Stimulated activated naive CD8-positive, alpha-beta T cell treated with anti-CD3 and anti-CD28 coated beads, Interleukin-15, Interleukin-2, amounts not matched to agents 100 U/mL and 50 U/mL, for 24 hours (primary cell): Measurements from ENCODE around the gene SUSD6.

Source experiments
- ATAC-seq: fragments of 150-1000 bp; cut with Tn5 transposase; one replicate; pipeline ENCODE4 v1.10.0; 2021
- DNase-seq: peaks from one replicate; pipeline ENCODE4 v3.0.0; 2021

Gene SUSD6

DNA sequence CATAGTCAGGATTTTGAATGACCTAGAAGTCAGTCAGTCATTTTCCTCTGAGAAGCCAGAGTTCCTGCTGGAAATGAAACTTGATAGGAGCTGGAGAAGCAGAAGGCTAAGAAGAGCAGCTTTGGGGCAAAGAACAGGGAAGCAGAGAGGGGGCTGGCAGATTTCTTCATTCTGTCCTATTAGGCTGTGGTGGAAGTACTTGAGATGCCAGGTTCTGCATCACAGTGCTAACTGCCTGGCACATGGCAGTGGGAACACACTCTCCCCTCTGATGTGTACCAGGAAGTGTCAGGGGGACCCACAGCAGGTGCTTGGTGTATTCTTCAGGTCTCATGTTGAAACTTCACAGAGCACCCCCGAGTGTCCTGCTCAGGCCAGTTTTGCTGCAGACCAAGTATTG lies 61.0 kb downstream of the SUSD6 start:
- ATAC-seq (no peak), DNase-seq (no peak)

DNA sequence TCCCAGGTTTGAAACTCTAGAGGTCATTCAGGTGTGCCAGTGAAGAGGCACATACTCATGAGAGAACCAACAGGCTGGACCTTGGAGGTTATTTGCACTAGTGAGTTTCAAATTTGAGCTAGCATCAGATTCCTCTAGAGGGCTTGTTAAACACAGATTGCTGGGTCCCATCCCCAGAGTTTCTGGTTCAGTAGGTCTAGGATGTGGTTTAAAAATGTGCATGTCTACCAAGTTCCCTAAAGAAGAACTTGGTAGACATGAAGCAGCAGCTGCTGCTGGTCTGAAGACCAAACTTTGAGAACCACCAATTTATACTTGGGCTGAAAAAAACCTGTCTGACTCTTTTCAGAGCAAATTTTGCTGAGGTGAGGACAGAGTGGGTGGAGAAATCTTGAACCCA lies 61.7 kb downstream of the SUSD6 start:
- DNase-seq (no peak), ATAC-seq (no peak)

DNA sequence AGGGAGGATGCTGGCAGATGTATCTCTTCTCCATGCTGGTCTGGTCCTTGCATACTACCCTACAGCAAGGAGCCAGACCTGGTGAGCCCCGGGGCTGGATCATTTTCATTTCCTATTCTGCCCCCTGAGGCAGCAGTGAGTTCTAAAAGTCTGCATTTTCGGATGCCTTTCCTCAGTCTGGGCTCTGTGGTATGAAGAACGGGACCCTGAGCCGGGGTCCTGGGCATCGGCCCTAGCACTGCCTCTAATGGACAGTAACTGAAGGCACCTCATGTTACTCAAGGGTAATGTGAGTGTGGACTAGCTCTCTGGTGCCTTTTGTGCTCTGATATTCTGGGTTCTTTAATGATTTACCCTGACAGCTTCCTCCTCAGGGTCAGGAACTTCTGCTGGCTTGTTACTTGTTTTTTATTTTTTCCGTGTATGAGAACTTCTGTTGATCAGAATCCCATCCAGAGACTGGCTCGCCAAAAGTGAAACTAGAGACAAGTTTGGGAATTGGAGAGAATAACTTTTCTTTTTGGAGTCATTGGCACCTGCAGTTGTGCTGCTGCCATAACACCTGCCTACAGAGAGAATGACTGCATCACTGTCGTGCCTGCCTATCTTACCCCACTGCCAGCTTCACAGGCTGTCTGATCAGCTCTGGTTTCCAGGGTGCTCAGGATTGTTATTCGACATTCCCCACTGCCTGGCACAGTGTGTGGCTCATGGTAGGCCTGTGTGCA lies 62.3 kb downstream of the SUSD6 start:
- DNase-seq (no peak), ATAC-seq (no peak)

DNA sequence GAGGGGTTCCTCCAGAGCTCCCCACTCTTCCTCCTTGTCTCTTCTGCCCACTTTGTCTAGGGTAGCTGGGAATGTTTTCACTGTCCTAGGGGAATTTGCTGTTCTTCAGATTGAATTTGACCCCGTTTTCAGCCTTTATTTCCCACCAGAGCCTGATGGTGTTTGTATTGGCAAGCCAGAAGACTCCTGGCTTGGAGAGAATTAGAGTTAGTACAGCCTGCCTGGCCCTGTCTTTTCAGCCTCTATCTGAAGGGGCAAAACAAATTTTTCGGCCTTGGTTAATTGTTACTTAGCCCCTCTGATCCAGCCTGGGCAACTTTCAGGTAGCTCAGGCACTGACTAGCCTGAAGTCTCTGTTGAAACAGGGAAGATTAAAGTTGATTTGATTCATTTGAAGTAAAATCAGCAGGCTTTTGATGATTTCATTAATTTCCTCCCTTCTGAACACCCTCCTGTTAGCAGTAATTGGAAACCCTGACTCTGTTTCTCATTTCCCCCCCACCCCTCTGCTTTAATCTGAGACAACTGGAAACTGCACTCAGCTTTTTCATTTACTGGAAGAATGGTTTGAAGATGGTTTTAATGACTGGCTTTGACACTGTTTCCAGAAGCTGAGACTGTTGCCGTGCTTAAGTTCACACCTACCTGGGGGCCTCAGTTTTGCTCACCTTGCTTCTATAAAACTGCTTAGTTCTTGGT lies 63.3 kb downstream of the SUSD6 start:
- ATAC-seq (peak; percentile 54), DNase-seq (no peak)

DNA sequence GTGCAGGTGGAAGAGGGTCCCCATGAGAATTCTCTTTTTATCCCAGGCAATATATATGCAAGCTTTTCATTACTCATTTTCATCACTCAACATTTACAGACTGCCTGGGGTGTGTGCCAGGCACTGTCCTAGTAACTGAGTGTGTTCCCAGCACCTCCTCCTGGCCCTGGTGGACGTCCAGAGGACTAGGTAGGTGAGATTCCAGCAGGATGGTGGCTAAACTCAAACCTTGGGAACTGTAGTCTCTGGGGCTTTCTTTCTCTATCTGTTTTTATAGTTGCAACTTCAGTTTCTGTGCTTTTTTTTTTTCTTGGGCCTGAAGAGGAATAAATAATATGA lies 63.8 kb downstream of the SUSD6 start:
- ATAC-seq: no peak

DNA sequence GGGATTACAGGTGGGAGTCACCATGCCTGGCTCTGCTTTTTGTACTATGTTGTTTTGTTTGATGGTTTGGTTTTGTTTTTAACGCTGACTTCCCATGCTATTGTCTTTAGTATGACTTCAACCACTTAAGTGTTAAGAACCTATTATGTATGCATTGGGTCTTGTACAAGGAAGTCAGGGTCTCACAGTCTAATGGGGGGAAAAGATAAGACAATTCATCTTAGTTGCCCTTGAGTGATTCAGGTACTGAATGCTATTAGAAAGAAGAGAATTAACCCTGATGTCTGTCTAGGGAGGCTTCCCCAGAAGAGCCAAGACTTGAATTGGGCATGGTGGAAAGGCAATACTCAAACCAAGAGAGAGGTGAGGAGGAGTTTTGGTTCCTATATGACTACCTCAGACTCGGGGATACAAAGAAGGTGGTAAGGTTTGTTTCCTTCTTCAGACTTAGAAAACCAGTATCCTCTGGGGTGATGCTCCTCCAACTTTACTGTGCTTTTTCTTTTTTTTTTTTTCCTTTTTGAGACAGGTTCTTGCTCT lies 64.6 kb downstream of the SUSD6 start:
- DNase-seq: no peak
- peak; percentile 87 for ATAC-seq

More for the DNA sequence above, 63.8 kb downstream of the SUSD6 start:
- no peak for DNase-seq

DNA sequence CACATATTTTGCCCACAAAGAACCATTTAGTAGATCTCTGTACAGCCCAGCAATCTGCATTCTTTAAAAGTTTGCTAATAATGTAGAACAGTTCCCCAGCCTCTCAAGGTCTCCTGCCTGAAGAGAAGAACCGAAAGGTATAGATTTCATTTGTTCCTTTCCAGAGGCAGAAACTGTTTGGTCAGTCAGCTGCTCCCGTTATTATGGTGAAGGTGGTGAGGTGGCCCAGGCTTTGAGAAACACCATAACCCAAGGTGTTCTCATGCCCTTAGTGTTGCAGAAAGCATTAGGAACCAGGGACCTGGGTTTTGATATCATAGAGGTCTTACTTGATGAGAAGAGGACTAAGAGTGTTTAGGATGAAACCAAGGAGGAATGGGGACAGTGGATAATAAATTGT lies 65.3 kb downstream of the SUSD6 start:
- DNase-seq (no peak), ATAC-seq (no peak)

DNA sequence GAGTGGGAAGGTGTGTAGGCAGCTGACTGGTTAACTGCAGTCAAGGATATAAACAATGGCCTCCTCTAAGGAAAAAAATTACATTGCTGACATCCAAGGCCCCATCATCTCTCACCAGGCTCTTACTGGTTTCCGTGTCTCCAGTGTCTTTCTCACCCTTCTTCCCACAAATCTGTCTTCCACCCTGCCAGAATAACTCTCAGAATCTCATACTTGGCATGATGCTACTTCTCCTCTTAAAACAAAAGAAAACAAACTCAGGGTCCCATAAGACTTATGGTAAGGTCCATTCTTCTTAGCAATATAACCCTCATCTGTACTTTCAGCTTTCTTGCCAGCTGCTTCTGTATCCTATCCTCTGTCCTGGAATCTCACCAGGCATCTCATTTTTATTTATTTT lies 68.9 kb downstream of the SUSD6 start:
- DNase-seq (no peak), ATAC-seq (no peak)

DNA sequence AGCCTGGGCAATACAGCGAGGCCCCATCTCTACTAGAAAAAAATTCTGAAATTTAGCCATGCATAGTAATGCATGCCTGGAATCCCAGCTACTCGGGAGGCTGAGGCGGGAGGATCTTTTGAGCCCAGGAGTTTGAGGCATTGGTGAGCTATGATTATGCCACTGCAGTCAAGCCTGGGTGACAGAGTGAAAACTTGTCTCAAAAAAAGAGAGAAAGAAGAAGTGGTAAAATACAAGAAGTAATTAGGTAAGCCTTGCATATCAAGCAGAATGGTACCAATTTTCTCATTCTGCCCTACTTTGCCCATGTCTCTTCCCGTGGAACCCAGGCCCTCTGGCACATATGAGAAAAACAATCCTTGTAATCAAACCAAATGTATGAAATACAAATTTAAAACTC lies 70.7 kb downstream of the SUSD6 start:
- ATAC-seq (no peak), DNase-seq (no peak)

DNA sequence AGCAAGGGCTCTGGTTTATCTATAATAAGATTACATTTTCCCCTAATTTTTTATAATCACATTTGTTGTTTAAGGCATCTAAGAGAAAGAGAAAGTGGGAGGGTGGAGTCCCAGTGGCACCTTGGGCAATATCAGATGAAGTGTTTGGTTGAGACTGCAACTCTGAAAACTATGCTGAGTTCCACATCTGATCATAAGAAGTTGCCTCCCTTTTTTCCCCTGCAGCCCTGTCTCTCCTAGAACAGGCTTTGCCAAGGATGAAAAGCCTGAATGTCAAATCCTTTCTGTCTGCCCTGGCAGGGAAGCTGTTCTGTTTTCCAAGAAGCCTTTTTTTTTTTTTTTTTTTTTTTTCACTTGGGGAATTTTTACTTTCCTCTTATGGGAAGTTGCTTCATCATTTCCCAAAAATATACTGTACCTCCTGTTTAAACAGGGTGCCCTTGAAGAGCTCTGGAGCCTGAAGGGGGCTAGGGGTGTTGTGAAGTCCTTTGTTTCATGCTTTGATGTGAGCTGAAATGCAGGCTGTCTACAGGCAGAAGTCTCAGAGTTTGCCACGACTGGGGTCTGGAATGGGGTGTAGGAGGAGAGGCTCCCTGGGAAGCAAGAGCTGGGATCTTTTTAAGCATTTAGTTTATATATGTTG lies 71.3 kb downstream of the SUSD6 start:
- no peak for DNase-seq
- no peak for ATAC-seq

DNA sequence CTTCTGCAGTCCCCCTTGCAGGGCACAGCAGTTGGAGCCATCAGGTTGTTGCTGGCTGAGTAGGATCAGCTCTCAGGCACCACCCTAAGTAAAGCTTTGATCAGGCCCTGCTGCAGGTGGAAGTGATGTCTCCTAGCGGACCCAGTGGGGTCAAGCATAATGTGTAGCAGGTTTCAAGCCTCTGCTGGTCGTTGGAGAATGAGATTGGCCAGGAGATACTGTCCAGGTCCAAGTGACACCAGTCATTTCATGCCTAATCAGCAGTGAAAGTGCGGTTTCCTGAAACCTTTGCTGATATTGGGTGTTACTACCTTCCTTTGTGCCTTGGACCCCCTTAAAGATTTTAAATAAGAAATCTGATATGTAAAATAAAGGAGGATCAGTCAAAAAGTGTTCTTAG lies 72.6 kb downstream of the SUSD6 start:
- DNase-seq: no peak
- ATAC-seq: no peak

DNA sequence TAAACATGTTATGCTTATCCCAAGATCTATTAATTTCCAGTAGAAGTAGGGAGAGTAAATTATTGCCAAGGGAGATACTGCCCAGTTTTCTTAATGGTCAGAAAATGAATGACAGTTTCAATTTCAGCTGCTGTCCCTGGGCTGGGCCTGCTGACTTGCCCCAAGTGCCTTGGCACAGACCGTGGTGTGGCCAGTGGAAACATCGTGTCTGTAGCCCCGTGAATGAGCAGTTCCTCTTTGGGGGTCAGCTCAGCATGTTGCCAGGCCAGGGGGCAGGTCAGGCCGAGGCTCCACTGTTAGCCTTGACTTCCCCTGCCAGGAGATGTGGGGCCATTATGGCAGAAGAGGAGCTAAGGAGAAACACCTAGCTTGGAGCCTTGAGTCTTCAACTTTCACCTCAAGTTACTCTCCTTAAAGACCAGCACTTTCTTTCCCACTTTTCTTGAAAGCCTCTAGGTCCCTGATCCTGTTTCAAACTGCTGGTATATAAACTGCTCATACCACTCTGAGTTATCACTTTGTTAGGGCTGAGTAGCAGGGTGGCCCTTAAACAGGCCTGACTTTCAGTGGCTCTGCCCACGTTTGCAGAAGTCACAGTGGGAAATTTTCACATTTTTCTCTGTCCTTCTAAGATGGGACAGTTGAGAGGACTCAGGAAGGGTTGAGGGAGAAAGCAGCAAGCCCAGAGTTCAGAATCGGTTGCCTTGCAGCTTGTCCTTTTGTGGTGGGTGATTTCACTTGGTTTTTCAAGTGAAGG lies 73.2 kb downstream of the SUSD6 start:
- ATAC-seq (peak; percentile 12), DNase-seq (no peak)

DNA sequence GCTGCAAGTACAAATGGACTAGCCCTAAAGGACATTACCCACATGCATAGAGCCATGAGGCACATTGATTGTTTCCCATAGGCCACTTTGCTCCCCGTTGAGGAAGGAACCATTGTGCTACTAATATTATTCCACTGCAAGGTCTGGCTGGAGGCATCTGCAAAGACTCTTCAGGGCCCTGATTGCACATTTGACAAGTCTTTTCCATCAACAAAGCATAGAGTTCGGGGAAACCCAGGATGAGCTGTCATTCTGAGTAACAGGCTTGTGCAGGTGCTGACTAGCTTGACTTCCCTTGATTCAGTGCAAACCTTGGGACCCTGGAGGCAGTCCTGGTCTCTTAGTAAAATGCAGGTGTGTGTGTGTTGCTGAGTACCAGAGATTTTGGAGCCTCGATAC lies 73.8 kb downstream of the SUSD6 start:
- DNase-seq: peak; percentile 67
- peak; percentile 96 for ATAC-seq

DNA sequence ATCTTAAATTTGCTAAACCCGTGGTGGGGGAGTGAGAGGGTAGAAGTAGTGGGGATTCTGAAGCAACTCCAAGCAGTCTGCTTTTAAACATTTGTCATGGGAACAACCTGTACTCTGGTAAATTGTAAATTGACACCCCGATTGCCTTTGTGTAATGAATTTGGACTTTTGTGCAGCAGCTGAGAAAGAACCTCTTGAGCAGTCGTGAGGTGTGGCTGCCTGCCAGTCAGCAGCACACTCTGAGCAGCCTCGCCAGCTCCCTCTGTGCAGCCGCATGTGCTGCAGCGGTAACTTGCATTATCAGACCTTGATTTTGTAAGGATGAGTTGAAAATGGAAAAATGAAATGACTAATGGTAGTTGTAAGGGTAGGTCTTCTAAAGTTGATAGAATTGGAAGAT lies 74.3 kb downstream of the SUSD6 start:
- DNase-seq: no peak

DNA sequence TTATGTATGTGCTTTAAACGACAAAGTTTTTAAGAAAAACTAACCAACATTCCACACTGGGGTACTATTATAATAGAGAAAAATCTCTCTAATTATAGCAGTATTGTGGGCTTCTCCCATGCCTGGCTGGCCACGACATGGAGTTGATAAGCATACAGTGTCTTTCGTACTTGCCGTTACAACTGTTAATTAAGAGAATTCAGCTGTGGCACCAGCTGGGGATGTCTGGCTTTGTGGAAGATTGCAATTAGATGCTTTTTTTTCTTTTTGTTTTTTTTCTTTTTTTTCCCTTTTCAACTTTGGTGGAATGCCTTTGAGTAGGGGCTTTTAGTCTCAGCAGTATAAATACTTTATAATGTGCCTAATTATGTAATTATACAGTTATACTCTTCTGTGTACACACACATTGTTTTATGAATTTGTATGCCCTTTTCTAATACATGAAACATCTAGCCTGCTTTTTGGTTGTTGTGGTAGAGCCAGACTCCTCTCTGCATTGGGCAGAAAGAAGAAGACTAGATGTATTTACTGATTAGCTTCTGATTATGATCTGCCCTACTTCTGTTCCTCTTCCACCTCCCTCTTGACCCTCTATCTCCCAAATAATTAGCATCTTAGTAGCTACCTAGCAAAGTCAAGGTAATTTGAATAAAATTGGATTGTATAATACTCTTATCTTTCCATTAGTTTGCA lies 76.4 kb downstream of the SUSD6 start:
- no peak for DNase-seq
- ATAC-seq: no peak

More for the DNA sequence above, 74.3 kb downstream of the SUSD6 start:
- ATAC-seq: peak; percentile 38

DNA sequence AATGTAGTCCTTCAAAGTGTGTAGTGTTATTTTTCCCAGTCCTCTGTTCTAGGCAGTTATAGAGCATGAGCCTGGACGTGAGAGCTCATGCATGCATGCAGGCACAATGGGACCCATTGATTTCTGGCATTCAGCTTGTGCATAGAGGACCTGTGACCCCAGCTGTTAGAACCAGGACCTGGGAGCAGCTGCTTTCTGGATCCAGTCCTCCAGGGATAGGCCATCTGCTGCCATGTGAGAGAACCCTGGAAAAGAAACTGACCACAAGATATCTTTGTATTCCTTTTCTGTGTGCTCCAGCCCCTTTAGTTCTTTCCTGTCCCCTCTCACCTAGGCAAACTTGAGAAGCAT lies 76.9 kb downstream of the SUSD6 start:
- no peak for ATAC-seq
- DNase-seq: no peak

DNA sequence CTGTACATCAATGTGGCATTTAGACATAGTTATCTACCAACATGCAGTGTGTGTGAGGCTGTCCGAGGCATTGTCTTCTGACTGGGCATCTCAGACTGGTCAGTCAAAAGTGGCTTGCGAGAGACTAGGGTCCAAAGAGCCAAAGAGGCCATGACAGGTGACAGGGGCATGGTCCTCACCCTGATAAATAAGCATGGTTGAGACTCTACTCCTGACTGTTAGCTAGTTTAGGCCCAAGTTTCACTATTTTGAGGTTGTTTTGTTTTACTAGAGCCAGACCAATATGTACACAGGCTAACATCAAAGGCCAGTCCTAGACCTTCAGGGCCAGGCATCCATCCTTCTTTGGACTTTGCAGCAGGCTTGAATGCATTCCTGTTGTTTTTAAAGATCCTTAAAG lies 78.6 kb downstream of the SUSD6 start:
- DNase-seq: no peak
- ATAC-seq: no peak

DNA sequence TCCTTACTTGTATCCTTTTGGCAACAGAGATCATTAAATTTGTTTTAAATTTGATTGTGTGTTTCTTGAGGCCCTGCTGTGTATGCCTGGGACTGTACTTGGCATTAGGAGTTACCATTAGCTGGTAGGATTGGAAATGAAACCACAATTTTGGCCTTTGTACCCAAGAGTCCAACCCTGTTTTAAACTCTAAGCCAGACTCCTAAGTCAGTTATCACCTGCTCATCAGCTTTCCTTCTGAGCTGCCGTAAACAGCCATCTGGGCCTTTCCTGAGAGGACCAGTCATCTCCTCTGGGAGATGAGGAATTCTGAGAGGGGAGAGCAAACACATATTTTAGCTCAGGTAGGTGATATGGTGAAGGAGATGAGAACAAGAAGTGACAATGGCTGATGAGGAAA lies 81.2 kb downstream of the SUSD6 start:
- no peak for DNase-seq
- no peak for ATAC-seq

DNA sequence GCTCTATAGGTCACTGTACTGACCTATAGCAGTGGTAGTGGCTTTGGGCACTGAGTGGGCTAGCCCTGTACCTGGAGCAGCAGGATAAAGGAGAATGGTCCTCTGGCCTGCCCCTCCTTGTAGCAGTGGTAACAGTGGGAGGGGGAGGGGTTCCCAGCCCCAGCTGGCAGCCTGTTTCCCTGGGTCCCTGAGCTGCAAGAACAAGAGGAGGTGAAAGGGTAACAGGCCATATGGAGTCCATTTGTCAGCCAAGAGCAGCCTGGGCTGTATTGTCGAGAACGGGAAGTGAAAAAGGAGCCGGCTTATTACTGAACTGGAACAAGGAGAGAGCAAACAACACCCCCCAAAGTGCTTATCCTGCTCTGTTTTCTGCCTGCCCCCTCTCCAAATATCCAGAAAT lies 81.7 kb downstream of the SUSD6 start:
- DNase-seq (no peak), ATAC-seq (no peak)

DNA sequence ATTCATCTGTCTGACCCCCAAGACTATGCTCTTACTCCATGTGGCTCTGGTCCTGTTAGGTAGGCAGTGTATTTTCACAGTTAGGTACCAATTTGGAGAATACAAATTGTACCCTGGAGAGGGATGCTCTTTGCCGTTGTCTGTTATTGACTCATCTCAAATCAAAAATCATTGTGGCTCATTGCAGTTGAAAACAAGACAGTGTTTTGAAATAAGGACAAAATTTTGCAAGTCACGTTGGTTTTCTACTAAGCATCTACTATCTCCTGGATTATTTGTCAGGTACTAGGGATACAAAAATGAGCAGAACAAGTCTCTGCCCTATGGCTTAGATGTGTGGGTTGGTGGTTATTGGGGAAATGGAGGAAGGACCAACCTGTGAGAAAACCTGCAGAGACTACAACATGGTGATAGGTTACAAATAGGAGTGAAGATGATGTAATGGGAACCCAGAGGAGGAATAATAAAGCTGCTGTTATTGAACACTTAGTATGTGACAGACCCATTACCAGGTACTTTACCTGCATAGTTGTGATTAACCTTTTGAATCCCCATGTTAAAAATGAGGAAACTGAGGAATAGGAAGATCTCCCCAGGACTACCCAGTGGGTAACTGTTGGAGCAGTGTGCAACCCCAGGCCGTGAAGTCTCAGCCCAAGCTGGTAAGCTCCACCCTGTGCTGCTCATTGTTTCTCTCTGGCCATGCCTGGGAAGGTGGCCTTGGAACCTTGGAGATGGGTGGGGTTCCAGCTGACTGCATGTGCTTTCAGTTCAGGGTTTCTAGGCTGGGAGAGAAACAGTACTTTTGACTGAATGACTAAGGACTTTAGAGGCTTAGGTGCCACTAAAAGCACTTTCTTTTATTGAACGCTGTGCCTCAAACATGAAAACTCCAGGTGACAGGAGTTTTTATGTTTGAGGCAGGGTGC lies 82.7 kb downstream of the SUSD6 start:
- DNase-seq: no peak
- ATAC-seq: no peak

DNA sequence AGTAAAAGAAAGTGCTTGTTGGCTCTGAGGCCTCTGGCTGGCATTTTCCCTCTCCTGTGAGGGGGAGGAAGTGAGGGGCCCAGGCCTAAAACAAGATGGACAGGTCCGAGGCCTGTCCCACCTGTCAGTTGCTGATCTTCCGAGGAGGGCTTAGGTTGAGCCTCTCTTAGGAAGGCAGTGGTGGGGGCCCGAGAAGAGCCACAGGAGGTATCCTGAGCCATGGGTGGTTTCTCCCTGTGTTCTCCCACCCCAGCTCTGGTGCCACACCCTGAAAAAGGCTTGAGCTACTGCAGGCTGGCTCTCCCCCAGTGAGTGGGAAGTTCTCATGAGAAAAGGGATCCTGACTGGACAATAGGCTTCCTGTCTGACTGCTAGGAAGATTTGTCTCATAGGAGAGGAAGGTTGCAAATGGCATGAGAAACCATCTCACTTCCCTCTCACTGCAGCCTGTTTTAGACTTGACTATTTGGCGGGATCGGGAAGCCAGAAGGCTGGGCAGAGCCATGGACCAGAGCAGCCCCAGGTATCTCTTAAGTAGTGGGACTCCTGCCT lies 83.4 kb downstream of the SUSD6 start:
- ATAC-seq: no peak
- DNase-seq: no peak
